HFF-Myc (cell line): ENCODE data around the gene WFIKKN1.

Source experiments
- DNase-seq: peaks from one replicate; pipeline ENCODE4 v3.0.0-alpha.2; 2011; ENCODE audit warnings: low read depth; ENCODE audit errors: extremely low read depth
- H3K4me3 ChIP-seq: replicated peaks from 2 replicates; pipeline ENCODE4 v1.5.1; 2011; ENCODE audit warnings: low read depth, mild to moderate bottlenecking, control low read depth, low read length
- CTCF ChIP-seq: IDR thresholded peaks from 2 replicates; pipeline ENCODE4 v1.5.1; 2012; ENCODE audit warnings: mild to moderate bottlenecking, low read depth, low read length, control low read depth; ENCODE audit errors: missing control alignments

Gene WFIKKN1

GRCh38 chr16:624526-625070, 6.2 kb upstream of the WFIKKN1 start:
- TF ChIP-seq CTCF: no peak
- H3K4me3 ChIP-seq: no peak overlapping the region
- DNase-seq: no peak

- no peak for DNase-seq
- no peak for TF ChIP-seq CTCF
- H3K4me3 ChIP-seq: no peak overlapping the region
Measured at GRCh38 chr16:625117-625976, 5.4 kb upstream of the WFIKKN1 start.

GRCh38 chr16:625977-626765, 4.6 kb upstream of the WFIKKN1 start:
- no peak for TF ChIP-seq CTCF
- H3K4me3 ChIP-seq: no peak overlapping the region
- no peak for DNase-seq

GRCh38 chr16:626787-627453, 3.9 kb upstream of the WFIKKN1 start:
- DNase-seq: peak; percentile 78
- no peak overlapping the region for H3K4me3 ChIP-seq
- TF ChIP-seq CTCF: no peak

GRCh38 chr16:627454-628239, 3.1 kb upstream of the WFIKKN1 start:
- no peak for TF ChIP-seq CTCF
- no peak overlapping the region for H3K4me3 ChIP-seq
- no peak for DNase-seq
